Right ventricle myocardium inferior (tissue), 1 donor: ENCODE data around the gene PHB1. TPM values are rescaled to one million over a fixed set of nuclear protein-coding genes. Genes with fewer than 3 reads are reported as not detected.
"Not testable (repeated sequence)": the region's sequence is repeated elsewhere in the genome, so short reads cannot be mapped to it uniquely, and the experiment has no call there.

ENCODE experiments used
- ATAC-seq: fragments of 200-7000 bp; cut with Tn5 transposase; one replicate; pipeline ENCODE4 v1.9.1; 2020; ENCODE audit warnings: mild to moderate bottlenecking, moderate library complexity
- DNase-seq: peaks from one replicate; pipeline ENCODE4 v3.0.0; 2021; ENCODE audit errors: missing footprints
- intact Hi-C: fragments of 100-400 bp; cut with DNase I; formaldehyde crosslinking; loops from one replicate; pipeline ENCODE4 v1.11.0; 2022
- total RNA-seq: library from RNA; stranded (reverse); fragmentation: NEBNext Ultra II Directional; extraction: Animal tissue kit (Norgen Biotek cat#: 25700); gene quantifications from one replicate; pipeline ENCODE4 v1.2.1, GENCODE V29; 2021
- donor health status: DM: no; HTN: yes; CAD: no; lungs with severe emphysema.

PHB1 gene
- total RNA-seq, 1 donor from 2014 or later, result 233 TPM

DNA sequence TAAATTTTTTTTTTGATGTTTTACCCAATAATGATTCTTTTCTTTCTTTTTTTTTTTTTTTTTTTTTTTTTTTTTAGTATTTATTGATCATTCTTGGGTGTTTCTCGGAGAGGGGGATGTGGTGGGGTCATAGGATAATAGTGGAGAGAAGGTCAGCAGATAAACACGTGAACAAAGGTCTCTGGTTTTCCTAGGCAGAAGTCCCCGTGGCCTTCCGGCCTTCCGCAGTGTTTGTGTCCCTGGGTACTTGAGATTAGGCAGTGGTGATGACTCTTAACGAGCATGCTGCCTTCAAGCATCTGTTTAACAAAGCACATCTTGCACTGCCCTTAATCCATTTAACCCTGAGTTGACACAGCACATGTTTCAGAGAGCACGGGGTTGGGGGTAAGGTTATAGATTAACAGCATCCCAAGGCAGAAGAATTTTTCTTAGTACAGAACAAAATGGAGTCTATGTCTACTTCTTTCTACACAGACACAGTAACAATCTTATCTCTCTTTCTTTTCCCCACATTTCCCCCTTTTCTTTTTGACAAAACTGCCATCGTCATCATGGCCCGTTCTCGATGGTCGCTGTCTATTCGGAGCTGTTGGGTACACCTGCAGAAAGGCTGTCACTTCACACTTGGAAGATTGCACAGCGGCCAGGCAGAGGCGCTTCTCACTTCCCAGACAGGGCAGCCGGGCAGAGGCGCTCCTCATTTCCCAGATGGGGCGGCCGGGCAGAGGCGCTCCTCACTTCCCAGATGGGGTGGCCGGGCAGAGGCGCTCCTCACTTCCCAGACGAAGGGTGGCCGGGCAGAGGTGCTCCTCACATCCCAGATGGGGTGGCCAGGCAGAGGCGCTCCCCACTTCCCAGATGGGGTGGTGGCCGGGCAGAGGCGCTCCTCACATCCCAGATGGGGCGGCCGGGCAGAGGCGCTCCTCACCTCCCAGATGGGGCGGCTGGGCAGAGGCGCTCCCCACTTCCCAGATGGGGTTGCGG, 4.4 kb upstream of the PHB1 start:
- ATAC-seq, DNase-seq, intact Hi-C loops: not testable (repeated sequence)

DNA sequence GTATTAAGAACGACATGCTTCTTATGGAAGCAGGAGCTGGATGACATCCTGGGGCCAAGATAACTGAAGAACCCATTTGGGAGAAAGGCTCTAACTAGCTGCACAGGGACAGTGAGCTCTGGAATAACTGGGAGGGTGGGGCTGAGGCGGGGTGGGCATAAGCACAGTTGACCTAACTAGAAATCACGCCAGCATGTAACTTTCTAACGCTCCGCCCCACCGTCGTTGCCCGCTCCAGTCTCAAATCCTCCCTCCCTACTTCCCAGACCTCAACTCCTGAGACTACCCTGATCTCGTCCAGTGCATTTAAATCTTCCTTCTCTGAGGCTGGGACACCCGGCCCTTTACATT, 436 bp downstream of the PHB1 start:
- intact Hi-C loops, result no loop called here
- no peak for DNase-seq
- no peak for ATAC-seq

DNA sequence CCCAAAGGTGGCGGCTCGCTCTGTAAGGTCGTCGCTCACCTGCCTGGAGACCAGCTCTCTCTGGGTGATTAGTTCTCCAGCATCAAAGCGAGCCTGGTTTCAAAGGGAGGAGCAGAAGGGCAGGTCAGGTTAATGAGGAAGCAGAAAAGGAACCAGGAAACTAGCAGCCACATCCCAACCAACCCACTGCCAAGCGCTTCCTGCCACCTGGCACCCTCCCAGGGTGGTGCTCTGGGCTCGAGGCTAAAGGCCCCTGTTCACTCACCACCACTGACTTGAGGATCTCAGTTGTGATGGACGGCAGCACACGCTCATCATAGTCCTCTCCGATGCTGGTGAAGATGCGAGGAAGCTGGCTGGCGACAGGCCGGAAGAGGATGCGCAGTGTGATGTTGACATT, 5.6 kb downstream of the PHB1 start:
- DNase-seq, result no peak
- intact Hi-C loops, result loop anchor here (2.0 kb wide), 1 partner anchor 148 kb away; no protein-coding TSS in a partner anchor
- no peak for ATAC-seq

DNA sequence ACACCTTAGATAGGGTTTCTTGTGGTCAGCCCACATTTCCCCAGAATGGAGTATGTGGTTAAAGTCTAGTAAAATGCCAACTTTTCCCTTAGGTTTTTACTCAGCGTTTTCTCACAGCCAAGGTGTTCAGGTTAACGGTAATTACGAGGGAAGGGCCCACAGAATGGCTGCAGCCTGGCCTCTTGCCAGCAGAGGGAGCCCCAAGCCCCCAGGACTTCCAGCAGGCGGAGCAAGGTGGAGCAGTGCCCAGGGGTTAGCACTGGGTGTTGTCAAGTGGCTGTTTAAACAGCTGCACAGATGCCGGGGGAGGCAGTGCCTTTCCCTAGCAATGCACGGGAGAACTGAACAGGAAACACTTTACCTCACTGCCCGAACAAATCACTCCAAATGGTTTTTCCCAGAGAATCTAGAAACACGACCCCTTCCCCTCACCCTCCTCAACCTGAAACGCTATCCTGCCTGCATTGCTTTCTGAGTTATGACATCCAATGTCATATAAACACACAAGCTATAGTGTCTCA, 6.6 kb downstream of the PHB1 start:
- ATAC-seq (peak; percentile 63), DNase-seq (peak; percentile 88)
- intact Hi-C loops, result loop anchor here (2.0 kb wide), 1 partner anchor 149 kb away; no protein-coding TSS in a partner anchor

DNA sequence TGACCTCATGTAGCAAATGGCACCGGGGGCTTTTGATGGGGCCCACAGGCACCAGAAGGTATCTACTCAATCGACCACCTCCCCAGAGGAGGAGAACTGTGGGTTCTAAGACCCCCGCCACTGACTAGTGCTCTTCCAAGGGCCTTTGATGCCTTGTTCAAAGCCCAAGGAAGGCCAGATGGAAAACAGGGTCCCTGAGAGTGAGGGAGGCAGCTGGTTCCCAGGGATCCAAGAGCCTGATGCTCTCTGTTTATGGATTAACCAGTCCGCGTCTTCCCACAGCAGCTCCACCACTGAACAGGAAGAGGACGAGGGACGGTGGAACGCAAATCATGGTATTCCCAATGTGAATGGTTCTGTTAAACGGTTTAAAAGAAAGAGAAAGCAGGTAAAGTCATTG, 7.6 kb downstream of the PHB1 start:
- ATAC-seq (no peak), DNase-seq (no peak)
- intact Hi-C loops, result no loop called here

DNA sequence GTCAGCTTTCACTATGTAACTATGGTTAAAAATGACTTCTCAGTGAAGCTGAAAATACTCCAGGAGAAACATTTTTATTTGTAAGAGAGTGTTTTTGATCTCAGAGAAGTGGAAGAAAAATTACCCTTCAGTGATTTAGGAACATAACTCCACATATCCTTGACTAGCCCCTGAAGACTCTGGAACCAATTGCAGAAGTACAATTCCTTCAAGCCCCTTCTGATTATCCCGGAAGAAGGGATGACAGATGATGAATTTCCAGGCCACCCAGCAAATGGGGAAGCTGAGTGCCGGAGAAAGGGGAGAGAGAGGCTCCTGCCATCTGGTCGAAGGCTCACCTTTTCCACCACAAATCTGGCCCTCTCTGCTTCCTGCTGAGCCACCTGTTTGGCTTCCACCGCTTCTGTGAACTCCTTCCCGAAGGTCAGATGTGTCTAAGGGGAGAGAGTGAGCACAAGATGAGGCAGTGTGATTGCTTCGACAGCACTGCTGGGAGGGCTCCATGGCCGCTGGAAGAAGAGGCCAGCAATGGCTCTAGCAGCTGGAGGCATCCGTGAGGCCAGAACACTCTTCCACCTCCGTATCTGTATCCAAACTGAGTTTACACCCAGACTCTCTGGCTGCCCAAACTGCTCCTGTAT, 8.1 kb downstream of the PHB1 start:
- no peak for ATAC-seq

DNA sequence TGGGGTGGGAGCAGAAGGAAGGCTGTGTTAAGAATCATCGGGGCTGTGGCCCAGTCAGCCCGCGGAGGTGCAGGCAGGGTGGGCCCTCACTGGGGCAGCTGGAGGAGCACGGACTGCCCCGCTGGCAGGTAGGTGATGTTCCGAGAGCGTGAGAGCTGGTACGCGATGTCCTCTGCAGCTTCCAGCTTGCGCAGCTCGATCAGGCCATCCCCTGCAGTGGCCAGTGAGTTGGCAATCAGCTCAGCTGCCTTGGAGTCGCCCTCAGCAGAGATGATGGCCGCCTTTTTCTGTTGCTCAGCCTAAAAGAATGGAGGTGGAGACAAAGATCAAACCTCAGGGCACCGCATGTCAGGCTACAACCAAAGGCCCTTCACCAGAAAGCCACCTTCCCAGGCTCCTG, 9.8 kb downstream of the PHB1 start:
- ATAC-seq (no peak), DNase-seq (no peak)
- intact Hi-C loops, result no loop called here

More for the DNA sequence above, 8.1 kb downstream of the PHB1 start:
- intact Hi-C loops, result no loop called here
- no peak for DNase-seq

DNA sequence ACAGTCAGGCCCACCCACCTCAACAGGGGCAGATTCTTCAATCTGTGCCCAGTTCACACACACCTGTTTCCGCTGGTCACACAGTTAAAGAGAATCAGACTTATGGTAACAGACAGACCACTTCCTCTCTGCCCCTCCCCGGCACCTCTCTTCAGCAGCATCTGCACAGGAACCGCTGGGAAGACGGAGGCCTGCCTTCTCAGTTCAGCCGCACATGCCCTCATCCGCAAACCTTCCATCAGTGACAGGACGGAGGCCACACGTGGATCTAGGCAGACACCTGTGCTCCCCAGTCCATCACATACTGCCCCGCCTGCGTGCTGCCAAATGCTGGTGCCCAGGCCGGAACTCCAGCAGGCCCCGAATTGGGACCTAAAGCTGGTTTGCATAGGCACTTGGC, 10.3 kb downstream of the PHB1 start:
- no peak for DNase-seq
- ATAC-seq, result no peak
- intact Hi-C loops, result no loop called here

DNA sequence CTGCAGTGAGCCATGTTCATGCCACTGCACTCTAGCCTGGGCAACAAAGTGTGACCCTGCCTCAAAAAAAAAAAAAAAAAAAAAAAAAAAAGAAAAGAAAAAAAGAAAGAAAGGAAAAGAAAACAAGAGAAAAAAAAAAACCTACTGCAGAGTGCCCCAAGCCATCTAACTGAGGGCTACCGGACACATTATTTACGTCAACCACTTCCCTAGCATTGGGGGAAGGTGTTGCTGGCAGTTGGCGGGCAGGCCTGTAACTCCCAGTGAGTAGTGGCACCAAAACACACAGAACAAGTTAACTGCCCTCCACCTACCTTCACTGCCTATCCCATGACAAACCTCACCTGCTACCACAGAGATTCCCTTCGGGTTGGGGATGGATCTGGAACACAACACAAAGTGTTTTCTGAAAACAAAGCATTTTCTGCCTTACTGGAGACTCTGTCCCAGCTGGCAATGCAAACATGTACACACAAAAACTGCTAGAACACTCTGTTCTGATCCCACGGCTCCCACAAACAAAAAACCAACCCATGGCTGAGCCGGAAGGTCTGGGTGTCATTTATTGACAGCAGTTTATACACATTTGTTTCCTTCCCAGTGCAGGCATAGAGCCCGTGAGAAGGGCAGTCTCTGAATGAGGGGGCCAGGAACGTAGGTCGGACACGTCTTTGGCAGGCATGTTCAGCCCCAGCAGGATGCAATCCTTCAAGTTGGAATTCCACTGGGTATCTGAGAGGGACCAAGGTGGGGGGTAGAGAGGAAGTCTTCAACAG, 11.0 kb downstream of the PHB1 start:
- intact Hi-C loops, result loop anchor here (2.0 kb wide), 1 partner anchor 147 kb away; no protein-coding TSS in a partner anchor
- ATAC-seq, result no peak
- DNase-seq, result no peak

DNA sequence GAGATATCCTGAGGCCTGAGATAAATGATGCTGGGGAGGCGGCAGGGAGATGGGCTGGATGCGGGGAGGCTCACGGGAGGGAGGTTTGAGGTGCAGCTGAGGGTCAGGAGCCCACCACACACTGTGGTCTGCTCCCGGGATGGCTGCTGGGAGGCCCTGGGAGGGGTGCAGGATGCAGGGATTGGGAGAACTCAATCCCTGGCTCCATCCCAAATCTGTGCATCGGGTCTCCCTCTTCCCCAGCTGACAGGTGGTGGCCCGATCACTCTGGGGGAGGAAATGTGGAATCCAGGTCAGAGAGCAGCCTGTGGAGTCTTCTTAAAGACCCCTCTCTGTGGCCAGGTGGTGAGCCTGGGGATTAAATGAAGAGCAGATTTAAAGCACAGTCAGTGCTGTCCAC, 12.0 kb downstream of the PHB1 start:
- ATAC-seq (no peak), DNase-seq (no peak)
- intact Hi-C loops, result loop anchor here (2.0 kb wide), 1 partner anchor 148 kb away; no protein-coding TSS in a partner anchor

DNA sequence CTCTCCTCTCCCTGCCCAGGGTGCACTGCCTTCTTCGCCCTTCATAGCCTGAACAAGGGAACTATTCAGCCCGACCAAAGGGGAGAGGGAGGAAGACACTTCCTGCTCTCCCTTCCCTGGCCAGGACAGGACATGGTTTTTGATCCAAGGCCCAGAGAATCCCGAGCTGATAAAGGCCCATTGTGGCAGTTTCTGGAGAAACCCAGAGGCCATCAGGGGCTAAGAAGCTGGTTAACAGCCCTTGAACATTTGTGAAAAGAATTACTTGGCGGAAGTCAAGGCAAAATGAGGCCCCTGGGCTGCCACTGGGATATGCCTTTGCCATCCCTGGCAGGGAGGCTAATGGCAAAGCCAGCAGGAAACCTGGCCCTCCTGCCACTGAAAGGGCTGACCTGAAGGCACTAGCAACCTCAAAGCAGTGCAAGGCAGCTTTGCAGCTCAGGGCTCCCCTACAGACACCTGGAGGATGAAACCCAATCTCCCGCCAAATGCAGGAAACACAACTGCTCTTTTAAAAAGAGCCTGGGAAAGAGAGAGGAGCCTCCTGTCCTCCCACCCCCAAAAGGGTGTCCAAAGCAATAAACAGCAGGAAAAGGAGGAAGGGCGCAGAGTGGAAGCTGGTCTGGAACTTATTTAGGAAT, 12.6 kb downstream of the PHB1 start:
- intact Hi-C loops, result loop anchor here (2.0 kb wide), 1 partner anchor 149 kb away; no protein-coding TSS in a partner anchor
- ATAC-seq (no peak), DNase-seq (no peak)

DNA sequence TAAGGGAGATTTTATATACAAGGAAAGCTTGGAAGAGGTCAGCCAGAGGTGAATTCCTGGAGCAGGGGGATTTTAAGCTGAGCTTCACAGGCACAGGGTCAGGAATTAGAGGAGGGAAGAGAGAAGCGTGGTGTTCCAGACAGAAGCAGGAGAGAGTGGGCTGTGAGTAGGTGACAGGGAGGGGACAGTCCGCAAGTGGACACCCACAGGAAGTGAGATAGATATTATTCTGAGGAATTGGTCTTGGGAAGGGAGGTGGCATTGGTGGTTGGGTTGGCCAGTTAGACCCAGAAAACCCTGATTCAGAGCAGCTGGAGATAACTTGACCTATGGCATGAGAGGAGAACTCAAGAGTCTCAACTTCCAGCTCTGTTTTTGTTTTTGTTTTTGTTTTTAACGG, 14.7 kb downstream of the PHB1 start:
- DNase-seq (no peak), ATAC-seq (no peak)
- intact Hi-C loops, result no loop called here

DNA sequence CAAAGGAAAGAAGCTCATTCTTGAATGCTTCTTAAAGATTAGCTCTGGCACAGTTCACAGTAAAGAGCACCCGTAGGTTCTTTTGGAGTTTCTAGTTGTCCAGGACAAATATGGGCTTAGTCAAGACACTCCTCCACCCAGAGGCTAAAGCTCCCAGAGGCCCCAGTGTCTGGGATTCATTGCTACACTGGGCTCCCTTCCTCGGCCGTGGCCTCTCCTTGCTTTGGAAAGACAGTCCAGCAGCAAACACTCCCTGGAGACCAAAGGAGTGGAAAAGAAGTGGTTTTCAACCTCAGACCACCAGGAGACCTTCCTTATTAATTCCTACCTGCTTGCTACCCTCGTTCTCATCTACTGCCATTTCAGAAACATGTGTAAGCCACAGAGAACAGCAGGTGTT, 17.1 kb downstream of the PHB1 start:
- no peak for DNase-seq
- intact Hi-C loops, result no loop called here

DNA sequence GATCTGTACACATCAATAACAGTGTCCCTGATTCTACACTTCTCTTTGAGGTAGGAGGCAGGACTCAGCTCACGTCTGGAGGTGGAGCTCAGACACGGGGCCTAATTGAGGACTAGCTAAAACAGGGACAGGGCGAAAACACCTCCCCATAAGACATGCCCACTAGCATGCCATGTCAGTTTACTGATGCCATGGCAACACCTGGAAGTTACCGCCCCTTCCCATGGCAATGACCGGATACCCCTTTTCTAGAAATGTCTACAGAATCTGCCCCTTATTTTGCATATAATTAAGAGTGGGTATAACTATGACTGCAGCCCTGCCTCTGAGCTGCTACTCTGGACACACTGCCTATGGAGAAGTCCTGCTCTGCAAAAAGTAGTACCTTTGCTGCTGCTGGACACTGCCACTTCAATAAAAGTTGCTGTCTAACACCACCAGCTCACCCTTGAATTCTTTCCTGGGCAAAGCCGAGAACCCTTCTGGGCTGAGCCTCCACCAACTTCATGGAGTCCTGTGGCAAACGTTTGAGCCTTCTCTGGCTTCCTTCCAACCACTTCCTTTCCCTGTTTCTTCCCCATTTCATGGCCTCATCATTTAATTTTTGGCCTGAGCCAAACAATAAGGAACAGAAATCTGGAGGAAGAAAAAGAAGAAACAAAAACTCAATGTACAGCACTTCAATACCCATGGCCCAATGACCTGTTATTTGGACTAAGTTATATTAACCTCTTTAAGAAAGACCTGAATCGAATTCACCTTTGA, 21.0 kb downstream of the PHB1 start:
- ATAC-seq (no peak), DNase-seq (no peak)
- intact Hi-C loops, result no loop called here

More for the DNA sequence above, 17.1 kb downstream of the PHB1 start:
- no peak for ATAC-seq

DNA sequence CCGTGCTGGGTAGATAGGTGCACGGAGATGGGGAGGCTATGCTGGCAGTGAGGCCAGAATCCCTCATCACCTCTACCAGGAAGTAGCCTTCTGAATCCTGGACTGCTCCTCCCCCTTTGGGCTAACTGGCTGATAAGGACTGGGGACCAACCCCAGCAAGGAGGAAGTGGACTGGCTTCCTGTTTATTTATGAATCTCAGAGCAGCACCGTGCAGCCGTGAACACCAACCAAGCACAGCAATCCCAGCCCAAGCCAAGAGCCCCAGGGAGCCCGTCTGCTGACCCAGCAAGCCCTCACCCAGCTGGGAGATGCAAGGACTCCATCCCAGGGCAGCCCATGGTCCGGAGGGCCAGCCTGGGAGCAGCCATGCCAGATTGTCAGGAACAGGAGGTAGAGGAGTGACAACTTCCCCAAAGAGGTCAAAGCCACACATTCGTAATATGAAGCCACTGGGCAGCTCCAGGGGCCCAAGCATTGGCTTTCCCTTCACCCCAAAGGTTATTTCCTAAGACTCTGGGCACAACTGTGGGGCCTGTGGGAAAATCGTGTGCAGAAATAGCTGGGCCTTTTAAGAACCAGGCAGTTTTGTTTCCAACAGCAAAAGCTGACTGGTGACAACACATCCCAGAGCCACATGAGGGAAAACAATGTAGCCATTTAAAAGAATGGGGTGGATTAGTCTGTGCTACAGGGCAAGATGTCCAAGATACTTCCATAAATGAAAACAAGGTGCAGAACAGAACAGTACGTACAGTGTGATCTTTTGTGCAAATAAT, 23.9 kb downstream of the PHB1 start:
- DNase-seq (peak; percentile 68), ATAC-seq (peak; percentile 45)
- intact Hi-C loops, result no loop called here

DNA sequence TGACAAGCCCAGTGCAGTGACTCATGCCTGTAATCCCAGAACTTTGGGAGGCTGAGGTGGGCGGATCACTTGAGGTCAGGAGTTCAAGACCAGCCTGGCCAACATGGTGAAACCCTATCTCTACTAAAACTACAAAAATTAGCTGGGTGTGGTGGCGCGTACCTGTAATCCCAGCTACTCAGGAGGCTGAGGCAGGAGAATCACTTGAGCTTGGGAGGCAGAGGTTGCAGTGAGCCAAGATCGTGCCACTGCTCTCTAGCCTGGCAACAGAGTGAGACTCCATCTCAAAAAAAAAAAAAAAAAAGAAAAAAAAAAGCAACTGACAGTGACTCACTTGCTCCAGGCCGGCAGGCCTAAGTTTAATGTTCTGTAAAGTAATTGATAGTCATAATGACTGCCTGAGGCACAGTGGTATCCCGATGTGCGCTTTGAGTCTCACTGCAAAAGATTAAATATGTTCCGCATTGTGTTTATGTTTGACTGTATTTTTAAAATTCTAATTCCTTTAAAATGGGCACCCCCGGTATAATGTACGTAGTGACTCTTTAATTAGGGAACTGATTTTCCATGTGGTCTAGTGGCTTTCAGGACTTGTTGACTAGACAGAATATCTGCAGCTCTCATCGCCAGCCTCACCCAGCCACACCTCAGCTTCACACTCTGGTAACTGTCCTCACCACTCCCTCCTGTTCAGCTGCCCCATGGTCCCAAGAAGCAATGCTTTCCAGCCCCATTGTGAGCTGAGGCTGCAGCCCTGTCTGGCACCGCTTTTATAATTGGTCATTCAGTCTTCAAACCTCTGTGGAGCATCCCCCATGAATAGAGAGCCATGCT, 25.0 kb downstream of the PHB1 start:
- intact Hi-C loops, DNase-seq, ATAC-seq: not testable (repeated sequence)
